HCT116 (cell line): ENCODE data around the gene RTN4IP1. TPM values are rescaled to one million over a fixed set of nuclear protein-coding genes. Genes with fewer than 3 reads are reported as not detected.
"Not testable (repeated sequence)": the region's sequence is repeated elsewhere in the genome, so short reads cannot be mapped to it uniquely, and the experiment has no call there.

Experiments used
- ATAC-seq: fragments of 200-7000 bp; cut with Tn5 transposase; 2 replicates; pipeline ENCODE4 v1.9.1; 2020; ENCODE audit warnings: mild to moderate bottlenecking, moderate library complexity
- BruUV-seq: library from RNA; stranded (reverse); fragments of 400-500 nt; replicated peaks from 2 replicates; lab custom pipeline; 2021; lab: Mats Ljungman, UMichigan
- CTCF ChIA-PET: fragments of 300-600 bp; sonication (Branson Sonifier 250); formaldehyde crosslinking; loops from one replicate; lab custom pipeline; 2021; ENCODE audit warnings: antibody characterized with exemption; lab: Charles Lee
- POLR2A ChIA-PET: fragments of 300-600, 350-600 bp; sonication (Branson Sonifier 250); formaldehyde crosslinking; loops from one replicate; lab custom pipeline; 2021; ENCODE audit warnings: antibody characterized with exemption; lab: Charles Lee
- RAD21 ChIA-PET, 2 experiments: fragments of 300-600 bp; sonication (Branson Sonifier 250); formaldehyde crosslinking; loops; one replicate each; lab custom pipeline; 2023; ENCODE audit warnings: low total read pairs in 2 of 2; ENCODE audit not compliant: uncharacterized antibody in 2 of 2, unreplicated experiment in 2 of 2, low non-redundant PET in 1 of 2; lab: Charles Lee
- DNase-seq: peaks from one replicate; pipeline ENCODE4 v3.0.0-alpha.2; 2010; ENCODE audit warnings: low read depth, low spot score
- H2AFZ ChIP-seq: fragments of 200-600 bp; shearing (Covaris generic), sonication (generic); 2 replicates; pipeline ENCODE4 v1.6.1; 2017; ENCODE audit warnings: low read depth, mixed run types, mixed read lengths, antibody characterized with exemption, low read length; ENCODE audit not compliant: poor library complexity, severe bottlenecking
- H3K27ac ChIP-seq: 2 replicates; pipeline ENCODE4 v1.5.1; 2012; ENCODE audit warnings: low read depth, low read length
- H3K27me3 ChIP-seq: fragments of 200-600 bp; sonication (generic); 2 replicates; pipeline ENCODE4 v1.6.1; 2016; ENCODE audit warnings: mixed run types, low read length, mixed read lengths; ENCODE audit not compliant: insufficient read depth
- H3K36me3 ChIP-seq, 2 experiments: fragments of 200-500 bp in 1 of 2; fragments of 200-600 bp in 1 of 2; sonication (Bioruptor generic) in 1 of 2; sonication (generic) in 1 of 2; 2 replicates each; pipeline versions ENCODE4 v1.5.1 to v1.6.1; 2014 to 2016; ENCODE audit warnings: low read length in 2 of 2, inconsistent platforms in 1 of 2, mixed read lengths in 1 of 2, mixed run types in 1 of 2; ENCODE audit not compliant: insufficient read depth in 2 of 2, control insufficient read depth in 1 of 2
- H3K4me1 ChIP-seq, 2 experiments: fragments of 200-600 bp in 1 of 2; sonication (generic) in 1 of 2; 2 replicates each; pipeline versions ENCODE4 v1.5.1 to v1.6.1; 2012 to 2017; ENCODE audit warnings: low read length in 2 of 2, inconsistent platforms in 1 of 2, mild to moderate bottlenecking in 1 of 2, mixed read lengths in 1 of 2, mixed run types in 1 of 2, moderate library complexity in 1 of 2; ENCODE audit not compliant: insufficient read depth in 2 of 2, control insufficient read depth in 1 of 2
- H3K4me2 ChIP-seq: fragments of 200-600 bp; sonication (generic); 2 replicates; pipeline ENCODE4 v1.6.1; 2017; ENCODE audit warnings: mixed run types, low read length, mixed read lengths
- H3K4me3 ChIP-seq, 2 experiments: fragments of 200-600 bp in 1 of 2; sonication (generic) in 1 of 2; replicated peaks in 1 of 2; 2 replicates each; pipeline ENCODE4 v1.5.1; 2011 to 2016; ENCODE audit warnings: low read length in 2 of 2, control low read depth in 1 of 2, low read depth in 1 of 2, mild to moderate bottlenecking in 1 of 2, mixed read lengths in 1 of 2, mixed run types in 1 of 2
- H3K79me2 ChIP-seq: fragments of 200-600 bp; sonication (generic); 2 replicates; pipeline ENCODE4 v1.6.1; 2017; ENCODE audit warnings: mild to moderate bottlenecking, mixed run types, low read length, moderate library complexity, mixed read lengths; ENCODE audit not compliant: insufficient read depth
- H3K9ac ChIP-seq: fragments of 200-600 bp; sonication (generic); 2 replicates; pipeline ENCODE4 v1.6.1; 2016; ENCODE audit warnings: low read length, mixed read lengths
- H3K9me2 ChIP-seq: fragments of 200-600 bp; sonication (generic), shearing (Covaris generic); 2 replicates; pipeline ENCODE4 v1.6.1; 2017; ENCODE audit warnings: mixed run types, mild to moderate bottlenecking, moderate library complexity; ENCODE audit not compliant: insufficient read depth
- H3K9me3 ChIP-seq, 2 experiments: fragments of 200-500 bp in 1 of 2; fragments of 200-600 bp in 1 of 2; sonication (Bioruptor generic) in 1 of 2; sonication (generic) in 1 of 2; 2 replicates each; pipeline ENCODE4 v1.6.1; 2014 to 2017; ENCODE audit warnings: low read length in 2 of 2, mixed read lengths in 2 of 2, inconsistent platforms in 1 of 2, low read depth in 1 of 2, mild to moderate bottlenecking in 1 of 2, mixed run types in 1 of 2, moderate library complexity in 1 of 2; ENCODE audit not compliant: control insufficient read depth in 1 of 2, insufficient read depth in 1 of 2
- H4K20me1 ChIP-seq: fragments of 200-600 bp; sonication (generic), shearing (Covaris generic); 2 replicates; pipeline ENCODE4 v1.6.1; 2017; ENCODE audit warnings: mixed run types, mild to moderate bottlenecking, moderate library complexity; ENCODE audit not compliant: insufficient read depth
- CEBPB ChIP-seq: IDR thresholded peaks from 2 replicates; pipeline ENCODE4 v1.6.1; 2012; ENCODE audit warnings: low read depth
- FOSL1 ChIP-seq: IDR thresholded peaks from 2 replicates; pipeline ENCODE4 v1.6.1; 2012; ENCODE audit warnings: low read depth
- JUND ChIP-seq: IDR thresholded peaks from 2 replicates; pipeline ENCODE4 v1.6.1; 2012
- REST ChIP-seq: IDR thresholded peaks from 2 replicates; pipeline ENCODE4 v1.6.1; 2012; ENCODE audit warnings: low read depth
- SP1 ChIP-seq: IDR thresholded peaks from 2 replicates; pipeline ENCODE4 v1.6.1; 2012; ENCODE audit warnings: low read depth
- SRF ChIP-seq: IDR thresholded peaks from 2 replicates; pipeline ENCODE4 v1.6.1; 2012; ENCODE audit warnings: low read depth
- TCF7L2 ChIP-seq: IDR thresholded peaks from 2 replicates; pipeline ENCODE4 v1.7.0; 2011; ENCODE audit warnings: borderline replicate concordance, inconsistent platforms; ENCODE audit not compliant: insufficient read depth, insufficient read length; ENCODE audit errors: extremely low read depth
- ZNF274 ChIP-seq: fragments of 200-500 bp; sonication (Bioruptor generic); IDR thresholded peaks from 2 replicates; pipeline ENCODE4 v1.6.1; 2014; ENCODE audit warnings: mild to moderate bottlenecking, low read depth, low read length, inconsistent platforms
- intact Hi-C: fragments of 100-400 bp; cut with micrococcal nuclease; formaldehyde crosslinking; loops from 2 replicates; pipeline ENCODE4 v1.10.0; 2022
- total RNA-seq: library from RNA; stranded (reverse); gene quantifications from one replicate; pipeline ENCODE4 v1.2.1, GENCODE V29; 2021; ENCODE audit not compliant: unreplicated experiment

Gene RTN4IP1
- total RNA-seq, 1 experiment from 2014 or later = 9.1 TPM

GRCh38 chr6:106560996-106561685 is 68.2 kb downstream of the RTN4IP1 start:
- no peaks in the 10 kb centered on the region for H3K9me2 ChIP-seq
- H3K27me3 ChIP-seq = no peaks in the 10 kb centered on the region
- intact Hi-C loops = no loop called here
- TF ChIP-seq JUND (peak; percentile 58), FOSL1 (peak; percentile 64), SRF (no peak), CEBPB (peak; percentile 71), SP1 (peak; percentile 32; the same call in 1 of the 2 replicates), ZNF274 (no peak), REST (no peak), TCF7L2 (peak; percentile 85)
- no peaks in the 10 kb centered on the region for H4K20me1 ChIP-seq
- peak overlapping the region; percentile 42 for H3K4me2 ChIP-seq
- no peak overlapping the region for H2AFZ ChIP-seq
- no TSS peak for BruUV-seq
- DNase-seq = no peak
- no peaks in the 10 kb centered on the region for H3K9me3 ChIP-seq
- ChIA-PET POLR2A (no interaction called here), CTCF (interaction anchor here (1.3 to 3.2 kb wide), 3 partner anchors 116 to 418 kb away, joined by 3 to 13 read pairs (median 5); no protein-coding TSS in a partner anchor), RAD21 (interaction anchor here in 1 of 2 experiments (1.1 kb wide), 1 partner anchor 222 kb away, joined by 3 read pairs; no protein-coding TSS in a partner anchor)
- no peaks in the 10 kb centered on the region for H3K79me2 ChIP-seq
- H3K9ac ChIP-seq = no peak overlapping the region
- ATAC-seq = peak; percentile 73
- H3K4me3 ChIP-seq = no peak overlapping the region
- H3K27ac ChIP-seq = peak overlapping the region; percentile 40; the same call in 1 of the 2 replicates
- H3K4me1 ChIP-seq = peaks cover 33 to 36% of the 10 kb centered on the region in 2 experiments
- H3K36me3 ChIP-seq = no peaks in the 10 kb centered on the region

GRCh38 chr6:106559659-106560058 is 69.6 kb downstream of the RTN4IP1 start:
- ATAC-seq = peak; percentile 24; the same call in 1 of the 2 replicates
- H3K9me2 ChIP-seq, H4K20me1 ChIP-seq, H3K27me3 ChIP-seq, H3K9ac ChIP-seq, POLR2A ChIA-PET, CTCF ChIA-PET, H3K36me3 ChIP-seq, BruUV-seq, RAD21 ChIA-PET, intact Hi-C loops, H3K9me3 ChIP-seq, H3K27ac ChIP-seq, H3K4me3 ChIP-seq, DNase-seq, H3K79me2 ChIP-seq, H2AFZ ChIP-seq: not testable (repeated sequence)
- Histone ChIP-seq H3K4me1 (peaks cover 35 to 36% of the 10 kb centered on the region in 2 experiments), H3K4me2 (peak overlapping the region; percentile 33; the same call in 1 of the 2 replicates)
